Transverse colon (tissue), 4 donors: ENCODE results near the gene APBB2. TPM values are rescaled to one million over a fixed set of nuclear protein-coding genes. Genes with fewer than 3 reads are reported as not detected.
"Not testable (repeated sequence)": the region's sequence is repeated elsewhere in the genome, so short reads cannot be mapped to it uniquely, and the experiment has no call there.

ENCODE experiments used
- DNase-seq: peaks from one replicate; pipeline ENCODE4 v3.0.0-alpha.2; 2019
- H3K27ac ChIP-seq, 4 donors: fragments of 200-600 bp; sonication (generic); 2 replicates each; pipeline ENCODE4 v1.5.1; 2016 to 2018; ENCODE audit warnings: inconsistent platforms in 4 of 4
- H3K27me3 ChIP-seq: fragments of 200-600 bp; sonication (generic); 2 replicates; pipeline ENCODE4 v1.5.1; 2017; ENCODE audit warnings: inconsistent platforms
- H3K36me3 ChIP-seq, 4 donors: fragments of 200-600 bp; sonication (generic); 2 replicates each; pipeline ENCODE4 v1.5.1; 2017 to 2019; ENCODE audit warnings: inconsistent platforms in 4 of 4
- H3K4me1 ChIP-seq, 4 donors: fragments of 200-600 bp; sonication (generic); 2 replicates each; pipeline ENCODE4 v1.5.1; 2017 to 2020; ENCODE audit warnings: inconsistent platforms in 4 of 4
- H3K4me3 ChIP-seq, 4 donors: fragments of 200-600 bp; sonication (generic); 1 replicate in 1 of 4; 2 replicates in 3 of 4; pipeline versions ENCODE4 v1.5.1 to v1.6.1; 2017 to 2019; ENCODE audit warnings: inconsistent platforms in 4 of 4
- H3K9me3 ChIP-seq, 2 donors: fragments of 200-600 bp; sonication (generic); 2 replicates each; pipeline ENCODE4 v1.5.1; 2017 to 2019; ENCODE audit warnings: inconsistent platforms in 2 of 2
- EP300 ChIP-seq: sonication (generic); formaldehyde crosslinking; IDR thresholded peaks from one replicate; pipeline ENCODE4 v1.6.1; 2017; ENCODE audit warnings: antibody characterized with exemption, low read depth
- POLR2A ChIP-seq: fragments of 450-650 bp; IDR thresholded peaks from one replicate; pipeline ENCODE4 v1.6.1; 2016; ENCODE audit warnings: antibody characterized with exemption, mild to moderate bottlenecking, moderate library complexity
- POLR2AphosphoS5 ChIP-seq, 3 donors: sonication (generic); formaldehyde crosslinking; IDR thresholded peaks; one replicate each; pipeline ENCODE4 v1.6.1; 2016; ENCODE audit warnings: antibody characterized with exemption in 3 of 3
- WGBS, 2 donors: methylation state at CpG; one replicate each; pipeline ENCODE4 v1.1.5; 2018; ENCODE audit warnings: low coverage in 1 of 2; 5-methylcytosine and 5-hydroxymethylcytosine counted together
- in situ Hi-C, 4 donors: fragments of 200-750 bp; cut with MboI; loops; one replicate each; pipeline versions ENCODE4 v1.15.0 to v1.15.1; 2017; ENCODE audit warnings: low sequenced_read_pairs in 3 of 4, low pct_ligation_motif_present in 1 of 4, low pct_unique_long_range_greater_than_20kb in 1 of 4
- intact Hi-C: fragments of 100-400 bp; cut with DNase I; formaldehyde crosslinking; loops from one replicate; pipeline ENCODE4 v1.15.1; 2023; ENCODE audit warnings: low total_unique reads
- total RNA-seq, 4 donors: library from RNA; depleted of rRNA; stranded (reverse); fragments of >200 nt; gene quantifications; one replicate each; pipeline ENCODE4 v1.1.0, GENCODE V29; 2016
- TF ChIP-seq, protein P1 (sequence below), 5 experiments: fragments of 200-600 bp in 3 of 5; fragments of 450-650 bp in 2 of 5; sonication (generic) in 3 of 5; IDR thresholded peaks; 1 replicate in 2 of 5; 2 replicates in 3 of 5; pipeline ENCODE4 v1.5.1; 2016 to 2017; ENCODE audit warnings: antibody characterized with exemption in 5 of 5, inconsistent platforms in 3 of 5, mild to moderate bottlenecking in 2 of 5, moderate library complexity in 1 of 5

The APBB2 gene
- total RNA-seq, 4 donors from 2014 or later: 37.1 to 138 (median 90.1) TPM

DNA sequence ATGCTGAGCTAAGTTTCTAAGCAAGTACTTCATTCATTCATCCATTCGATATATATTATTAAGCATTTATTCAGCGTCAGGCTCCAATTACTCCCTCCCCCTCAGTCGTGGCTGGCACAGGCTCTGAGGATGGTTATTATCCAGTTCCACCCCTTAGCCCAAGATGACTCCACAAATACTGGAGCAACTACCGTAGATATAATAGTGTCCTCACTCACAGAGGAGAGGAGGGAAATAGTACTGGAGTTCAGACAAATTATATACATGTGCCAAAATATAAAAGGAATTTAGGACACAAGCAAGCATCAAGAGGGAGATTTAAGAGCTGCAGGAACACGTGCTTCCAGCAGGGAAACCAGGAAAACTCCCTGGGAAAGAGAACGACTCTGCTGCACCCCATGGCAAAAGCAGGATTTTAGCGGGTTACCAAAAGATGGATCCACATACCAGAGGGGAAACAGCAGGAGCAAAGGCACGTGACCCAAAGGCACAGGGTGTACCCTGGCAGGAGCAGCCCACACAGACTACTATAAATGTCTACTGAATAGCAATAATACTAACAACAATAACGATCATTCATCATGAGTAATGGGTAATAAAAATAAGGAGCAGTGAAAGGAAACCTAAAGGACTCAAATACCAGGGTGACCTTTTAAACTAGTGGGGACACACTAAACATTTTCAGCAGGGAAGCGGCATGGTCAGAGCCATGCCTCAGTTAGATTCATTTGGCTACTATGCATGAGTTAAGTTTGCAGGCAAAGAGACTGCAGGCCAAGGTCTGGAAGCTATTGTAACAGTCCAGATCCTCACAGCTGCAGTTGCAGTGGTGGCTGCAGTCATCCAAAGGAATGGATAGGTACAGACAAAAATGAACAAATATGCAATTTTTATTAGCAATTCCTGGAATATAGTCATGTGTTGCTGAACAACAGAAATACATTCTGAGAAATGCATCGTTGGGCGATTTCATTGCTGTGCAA is 153.7 kb downstream of the APBB2 start:
- in situ Hi-C loops: no loop called here
- H3K27ac ChIP-seq: peak overlapping the region; percentile 46 to 76 (median 57)
- H3K4me3 ChIP-seq: no peak overlapping the region
- TF ChIP-seq POLR2A (no peak), EP300 (peak; percentile 86), POLR2AphosphoS5 (IDR thresholded peaks at IDR 0.05) (peak; percentile 52 to 75 (median 65))
- TF ChIP-seq, protein P1, sequence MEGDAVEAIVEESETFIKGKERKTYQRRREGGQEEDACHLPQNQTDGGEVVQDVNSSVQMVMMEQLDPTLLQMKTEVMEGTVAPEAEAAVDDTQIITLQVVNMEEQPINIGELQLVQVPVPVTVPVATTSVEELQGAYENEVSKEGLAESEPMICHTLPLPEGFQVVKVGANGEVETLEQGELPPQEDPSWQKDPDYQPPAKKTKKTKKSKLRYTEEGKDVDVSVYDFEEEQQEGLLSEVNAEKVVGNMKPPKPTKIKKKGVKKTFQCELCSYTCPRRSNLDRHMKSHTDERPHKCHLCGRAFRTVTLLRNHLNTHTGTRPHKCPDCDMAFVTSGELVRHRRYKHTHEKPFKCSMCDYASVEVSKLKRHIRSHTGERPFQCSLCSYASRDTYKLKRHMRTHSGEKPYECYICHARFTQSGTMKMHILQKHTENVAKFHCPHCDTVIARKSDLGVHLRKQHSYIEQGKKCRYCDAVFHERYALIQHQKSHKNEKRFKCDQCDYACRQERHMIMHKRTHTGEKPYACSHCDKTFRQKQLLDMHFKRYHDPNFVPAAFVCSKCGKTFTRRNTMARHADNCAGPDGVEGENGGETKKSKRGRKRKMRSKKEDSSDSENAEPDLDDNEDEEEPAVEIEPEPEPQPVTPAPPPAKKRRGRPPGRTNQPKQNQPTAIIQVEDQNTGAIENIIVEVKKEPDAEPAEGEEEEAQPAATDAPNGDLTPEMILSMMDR (IDR thresholded peaks at IDR 0.05): no peak
- intact Hi-C loops: loop anchor here (1.0 to 10.0 kb wide), 2 partner anchors 64 to 153 kb away; no protein-coding TSS in a partner anchor
- no peaks in the 10 kb centered on the region for H3K27me3 ChIP-seq
- DNase-seq: peak; percentile 24
- H3K36me3 ChIP-seq: no peaks in the 10 kb centered on the region
- H3K4me1 ChIP-seq: peaks cover 0 to 17% (median 9%) of the 10 kb centered on the region in 4 donors
- H3K9me3 ChIP-seq: no peaks in the 10 kb centered on the region
- 68 to 71% methylated on average over 12 of the region's 12 CpGs for WGBS, 2 donors

DNA sequence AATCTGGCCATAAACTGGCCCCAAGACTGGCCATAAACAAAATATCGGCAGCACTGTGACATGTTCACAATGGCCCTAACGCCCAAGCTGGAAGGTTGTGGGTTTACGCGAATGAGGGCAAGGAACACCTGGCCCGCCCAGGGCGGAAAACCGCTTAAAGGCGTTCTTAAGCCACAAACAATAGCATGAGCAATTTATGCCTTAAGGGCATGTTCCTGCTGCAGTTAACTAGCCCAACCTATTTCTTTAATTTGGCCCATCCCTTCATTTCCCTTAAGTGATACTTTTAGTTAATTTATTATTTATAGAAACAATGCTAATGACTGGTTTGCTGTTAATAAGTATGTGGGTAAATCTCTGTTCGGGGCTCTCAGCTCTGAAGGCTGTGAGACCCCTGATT is 154.9 kb downstream of the APBB2 start:
- H3K36me3 ChIP-seq, H3K27me3 ChIP-seq, DNase-seq, H3K4me3 ChIP-seq, H3K9me3 ChIP-seq, intact Hi-C loops, in situ Hi-C loops: not testable (repeated sequence)
- 90 to 92% methylated on average over 8 to 9 of the region's 9 CpGs for WGBS, 2 donors
- Histone ChIP-seq H3K27ac (peak overlapping the region in 2 of 4 donors; percentile 46 to 76), H3K4me1 (peaks cover 0 to 16% (median 9%) of the 10 kb centered on the region in 4 donors)

DNA sequence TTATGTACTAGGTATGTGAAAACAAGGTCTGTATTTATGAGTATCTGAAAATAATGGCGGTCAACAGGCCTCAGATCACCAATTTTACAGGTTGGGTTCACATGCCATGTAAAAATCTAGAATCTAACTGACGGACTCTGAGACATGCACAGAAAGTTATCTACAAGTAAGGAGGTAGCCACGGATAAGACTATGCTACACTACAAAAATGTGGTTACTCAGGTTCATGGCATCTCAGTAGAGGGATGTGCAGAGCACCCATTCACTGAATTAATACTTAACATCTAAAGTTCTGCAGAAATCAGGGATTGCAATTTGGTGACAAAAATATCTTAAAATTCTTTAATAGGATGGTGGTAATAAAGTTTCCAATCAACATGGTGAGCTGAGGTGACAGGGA is 155.9 kb downstream of the APBB2 start:
- intact Hi-C loops (no loop called here), in situ Hi-C loops (no loop called here)
- H3K4me3 ChIP-seq: no peak overlapping the region
- no peaks in the 10 kb centered on the region for H3K9me3 ChIP-seq
- peaks cover 0 to 14% (median 9%) of the 10 kb centered on the region in 4 donors for H3K4me1 ChIP-seq
- no peaks in the 10 kb centered on the region for H3K27me3 ChIP-seq
- DNase-seq: no peak
- H3K27ac ChIP-seq: no peak overlapping the region
- no peak for TF ChIP-seq POLR2AphosphoS5 (IDR thresholded peaks at IDR 0.05)
- WGBS, 2 donors: 80 to 93% methylated on average over 1 to 3 of the region's 3 CpGs
- H3K36me3 ChIP-seq: no peaks in the 10 kb centered on the region

DNA sequence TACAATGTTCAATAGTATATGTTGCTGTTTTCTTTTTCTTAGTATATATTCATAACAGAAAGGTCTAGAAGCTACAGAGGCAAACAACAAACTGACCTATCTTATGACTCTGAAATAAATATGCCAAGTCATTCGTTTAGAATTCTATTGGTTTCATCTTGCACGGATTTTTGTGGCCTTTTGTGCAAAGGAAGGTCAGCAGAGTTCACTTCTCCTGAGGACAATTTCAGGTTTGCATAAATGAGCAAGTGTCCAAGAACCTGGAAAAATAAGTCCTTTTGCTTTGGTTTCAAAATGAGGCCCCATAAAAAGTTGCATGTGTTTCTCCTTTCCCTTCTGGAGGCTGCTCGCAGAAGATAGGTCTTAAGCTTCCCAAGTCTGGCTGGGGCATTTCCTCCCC is 156.9 kb downstream of the APBB2 start:
- no peaks in the 10 kb centered on the region for H3K27me3 ChIP-seq

DNA sequence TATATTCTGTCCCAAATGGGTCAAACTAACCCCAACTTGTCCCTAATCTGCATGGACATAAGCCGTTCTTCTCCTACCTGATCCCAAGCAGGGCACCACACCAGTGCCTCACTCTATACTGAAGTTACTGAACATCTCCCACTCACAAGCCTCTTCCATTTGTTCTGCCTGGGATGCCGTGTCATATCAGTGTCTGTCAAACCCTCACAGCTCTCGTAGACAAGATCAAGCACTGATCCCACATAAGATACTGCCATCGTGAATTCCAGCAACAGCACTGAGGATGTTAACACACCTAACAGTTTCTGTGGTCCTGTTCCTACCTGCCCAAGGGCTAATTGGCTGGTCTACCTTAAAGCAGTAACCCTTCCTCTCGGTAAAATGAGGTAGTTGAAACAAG is 162.1 kb downstream of the APBB2 start:
- intact Hi-C loops (no loop called here), in situ Hi-C loops (no loop called here)
- Histone ChIP-seq H3K27me3 (no peaks in the 10 kb centered on the region), H3K9me3 (no peaks in the 10 kb centered on the region), H3K27ac (no peak overlapping the region), H3K36me3 (no peaks in the 10 kb centered on the region), H3K4me3 (no peak overlapping the region), H3K4me1 (no peaks in the 10 kb centered on the region)
- 86 to 93% methylated on average over 5 of the region's 5 CpGs for WGBS, 2 donors
- TF ChIP-seq POLR2AphosphoS5 (IDR thresholded peaks at IDR 0.05) (no peak), POLR2A (no peak), EP300 (no peak)
- TF ChIP-seq, protein P1 (IDR thresholded peaks at IDR 0.05): no peak
- DNase-seq: no peak

More for the DNA sequence above, 156.9 kb downstream of the APBB2 start:
- TF ChIP-seq, protein P1 (IDR thresholded peaks at IDR 0.05): no peak
- TF ChIP-seq POLR2AphosphoS5 (IDR thresholded peaks at IDR 0.05): no peak
- Histone ChIP-seq H3K4me1 (peaks cover 0 to 14% (median 9%) of the 10 kb centered on the region in 4 donors), H3K9me3 (no peaks in the 10 kb centered on the region), H3K27ac (no peak overlapping the region), H3K36me3 (no peaks in the 10 kb centered on the region), H3K4me3 (no peak overlapping the region)
- in situ Hi-C loops (no loop called here), intact Hi-C loops (no loop called here)
- WGBS, 2 donors: 81 to 96% methylated on average over 3 of the region's 3 CpGs
- no peak for DNase-seq
